Kidney (tissue), 14 donors: ENCODE data around the gene NCDN. TPM values are rescaled to one million over a fixed set of nuclear protein-coding genes. Genes with fewer than 3 reads are reported as not detected.

Experiments
- DNase-seq, 5 donors: peaks; one replicate each; pipeline ENCODE4 v3.0.0-alpha.2; 2013 to 2020
- FAIRE-seq: peaks from 2 replicates; lab custom pipeline; 2012; peaks lifted over from hg19 to GRCh38; lab: Jason Lieb, UNC
- H3K27ac ChIP-seq, 2 donors: one replicate each; pipeline ENCODE4 v1.7.0; 2013; ENCODE audit warnings: low read depth in 2 of 2, low read length in 2 of 2, inconsistent platforms in 1 of 2
- H3K27me3 ChIP-seq: one replicate; pipeline ENCODE4 v1.7.1; 2013; ENCODE audit warnings: low read length, inconsistent platforms; ENCODE audit not compliant: control insufficient read depth, insufficient read depth
- H3K36me3 ChIP-seq, 3 donors: one replicate each; pipeline versions ENCODE4 v1.7.0 to v1.7.1; 2013; ENCODE audit warnings: low read length in 3 of 3, control low read depth in 1 of 3, inconsistent platforms in 1 of 3; ENCODE audit not compliant: insufficient read depth in 3 of 3, control insufficient read depth in 2 of 3
- H3K4me1 ChIP-seq, 3 donors: one replicate each; pipeline versions ENCODE4 v1.7.0 to v1.7.1; 2013; ENCODE audit warnings: low read length in 3 of 3, inconsistent platforms in 1 of 3, low read depth in 1 of 3; ENCODE audit not compliant: control insufficient read depth in 2 of 3, insufficient read depth in 2 of 3
- H3K4me3 ChIP-seq, 3 donors: one replicate each; pipeline versions ENCODE4 v1.7.0 to v1.8.1; 2013; ENCODE audit warnings: low read length in 3 of 3, control low read depth in 1 of 3, inconsistent platforms in 1 of 3
- H3K9ac ChIP-seq, 3 donors: one replicate each; pipeline versions ENCODE4 v1.7.0 to v1.7.1; 2013; ENCODE audit warnings: low read length in 3 of 3, control low read depth in 1 of 3, inconsistent platforms in 1 of 3
- H3K9me3 ChIP-seq, 3 donors: one replicate each; pipeline versions ENCODE4 v1.7.0 to v1.7.1; 2013; ENCODE audit warnings: low read length in 3 of 3, control low read depth in 1 of 3, inconsistent platforms in 1 of 3; ENCODE audit not compliant: control insufficient read depth in 2 of 3, insufficient read depth in 1 of 3
- CTCF ChIP-seq: IDR thresholded peaks from 3 replicates; pipeline ENCODE4 v1.5.1; 2012; ENCODE audit warnings: mild to moderate bottlenecking, moderate library complexity, borderline replicate concordance; ENCODE audit not compliant: insufficient read depth; ENCODE audit errors: extremely low read depth
- intact Hi-C: fragments of 100-400 bp; cut with DNase I; formaldehyde crosslinking; loops from one replicate; pipeline ENCODE4 v1.11.1; 2022
- polyA plus RNA-seq: library from polyadenylated mRNA; stranded (reverse); fragments of 350-450 nt; fragmentation: Illumina TruSeq; extraction: RNeasy Lipid Tissue Mini Kit (QIAGEN cat#74804); gene quantifications from one replicate; pipeline ENCODE4 v1.2.3, GENCODE V29; 2014; ENCODE audit warnings: low read depth, low replicate concordance; ENCODE audit not compliant: insufficient read depth
- total RNA-seq: library from RNA; stranded (reverse); fragmentation: NEBNext Ultra II Directional; extraction: Animal tissue kit (Norgen Biotek cat#: 25700); gene quantifications from one replicate; pipeline ENCODE4 v1.2.1, GENCODE V29; 2021
- donor health status: control.
- donor health status: control.
- donor health status: control.
- donor health status: control.
- donor health status: control.
- donor health status: DM: yes; HTN: yes; CAD: no.
- donor health status: Normal renal cell carcinoma (clear cell type).

The NCDN gene
- total and polyA plus RNA-seq, 2 donors from 2014 or later: 14.3 to 22.4 TPM

- no peaks in the 10 kb centered on the region for H3K27me3 ChIP-seq
- peak overlapping the region; percentile 94 to 95 for H3K27ac ChIP-seq
- peak overlapping the region; percentile 59 to 92 (median 64) for H3K4me3 ChIP-seq
- no peaks in the 10 kb centered on the region for H3K9me3 ChIP-seq
- peak overlapping the region; percentile 35 to 84 (median 54) for H3K9ac ChIP-seq
- peaks cover 0 to 14% (median 3%) of the 10 kb centered on the region in 3 donors for H3K36me3 ChIP-seq
- H3K4me1 ChIP-seq: peaks cover 0 to 19% (median 18%) of the 10 kb centered on the region in 3 donors
- intact Hi-C loops: no loop called here
- FAIRE-seq (no peak), DNase-seq (no peak)
- no peak for TF ChIP-seq CTCF
These were observed 998 bp upstream of the NCDN start for GRCh38 chr1:35556484-35557117.

DNA sequence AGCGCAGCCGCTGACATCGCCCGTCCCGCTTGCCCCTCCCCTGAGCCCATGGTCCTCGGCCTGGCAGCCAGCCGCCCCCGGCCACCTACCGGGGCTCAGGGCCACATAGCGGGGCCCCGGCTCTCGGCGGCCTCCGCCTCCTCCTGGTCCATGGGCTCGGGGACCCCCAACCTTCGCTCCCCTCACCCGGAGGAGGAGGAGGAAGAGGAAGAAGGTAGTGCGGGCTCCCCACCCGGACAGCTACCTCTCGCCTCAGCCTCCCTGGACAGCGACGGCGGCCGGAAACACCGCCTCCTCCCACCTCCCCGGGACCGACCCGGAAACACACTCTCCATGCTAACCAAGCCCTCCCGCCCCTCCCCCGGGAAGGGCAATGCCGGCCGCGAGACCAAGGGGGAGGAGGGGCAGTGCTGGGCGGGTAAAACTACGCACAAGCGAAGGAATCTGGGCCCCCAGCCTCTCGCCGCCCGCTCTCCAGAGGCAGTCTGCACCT is 435 bp upstream of the NCDN start, which contains the start of gene KIAA0319L:
KIAA0319L (minus strand) TSS at position 286 of the 493 bp plus-strand sequence. CDS start 2,912 bp downstream, outside the sequence.
- Histone ChIP-seq H3K36me3 (peaks cover 0 to 12% (median 3%) of the 10 kb centered on the region in 3 donors), H3K27me3 (no peaks in the 10 kb centered on the region), H3K9me3 (no peaks in the 10 kb centered on the region), H3K27ac (peak within 1 kb of the TSS; percentile 94 to 95), H3K4me1 (peaks cover 0 to 19% (median 18%) of the 10 kb centered on the region in 3 donors), H3K4me3 (peak within 1 kb of the TSS; percentile 64 to 92 (median 90)), H3K9ac (peak within 1 kb of the TSS; percentile 79 to 85 (median 84))
- intact Hi-C loops: no loop called here
- no peak for FAIRE-seq
- TF ChIP-seq CTCF: peak; percentile 4
- peak in 2 of 5 donors; percentile 78 to 97 for DNase-seq

DNA sequence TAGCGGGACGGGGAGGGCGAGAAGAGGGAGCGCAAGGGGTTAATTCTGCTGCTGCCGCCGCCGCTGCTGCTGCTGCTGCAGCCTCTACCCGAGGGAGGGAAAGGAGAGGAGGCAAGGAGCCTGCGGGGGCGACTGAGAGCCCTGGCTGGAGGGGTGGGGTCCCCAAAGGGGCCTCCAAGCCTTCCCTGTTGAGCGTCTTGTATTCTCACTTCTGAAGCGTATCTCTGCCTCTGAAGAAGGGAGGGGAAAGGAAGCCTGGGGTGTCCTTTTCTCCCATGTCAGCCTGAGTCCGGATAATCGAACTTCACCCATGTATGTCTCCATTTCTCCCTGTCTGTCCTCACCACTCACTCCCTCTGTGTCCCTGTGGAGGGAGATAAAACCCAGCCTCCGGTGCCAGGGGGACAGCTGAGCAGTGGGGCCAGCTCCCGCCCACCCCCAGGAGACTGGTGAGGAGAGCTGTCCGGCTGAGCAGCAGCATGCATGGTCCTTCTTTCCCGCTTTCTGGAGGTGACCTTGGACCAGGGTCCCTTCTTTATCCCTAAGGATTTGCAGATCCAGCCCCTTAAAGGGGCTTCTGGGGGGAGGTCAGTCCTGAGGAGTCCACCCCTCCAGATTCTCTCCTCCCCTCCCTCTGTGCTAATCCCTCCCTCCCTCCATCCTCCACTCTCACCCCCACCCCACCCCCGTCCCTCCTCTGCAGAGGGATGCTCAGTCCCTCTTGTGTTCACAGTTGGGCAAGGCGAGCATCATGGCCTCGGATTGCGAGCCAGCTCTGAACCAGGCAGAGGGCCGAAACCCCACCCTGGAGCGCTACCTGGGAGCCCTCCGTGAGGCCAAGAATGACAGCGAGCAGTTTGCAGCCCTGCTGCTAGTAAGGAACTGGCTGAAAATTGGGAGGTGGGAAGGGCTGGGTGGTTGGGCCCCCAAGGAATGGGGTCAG is 1.0 kb downstream of the NCDN start:
- Histone ChIP-seq H3K4me1 (peaks cover 0 to 19% (median 18%) of the 10 kb centered on the region in 3 donors), H3K36me3 (peaks cover 0 to 8% (median 0%) of the 10 kb centered on the region in 3 donors), H3K9ac (peak overlapping the region in 1 of 3 donors; percentile 84), H3K27me3 (no peaks in the 10 kb centered on the region), H3K27ac (no peak overlapping the region), H3K4me3 (peak overlapping the region; percentile 64 to 92 (median 90)), H3K9me3 (no peaks in the 10 kb centered on the region)
- FAIRE-seq (no peak), DNase-seq (peak in 4 of 5 donors; percentile 45 to 71 (median 56))
- no peak for TF ChIP-seq CTCF
- intact Hi-C loops: no loop called here
